Measurements from ENCODE around the gene SLC44A4.
A peak's percentile ranks its signal among the peaks of the same experiment; 100 is the strongest.
"Not testable (repeated sequence)": the region's sequence is repeated elsewhere in the genome, so short reads cannot be mapped to it uniquely, and the experiment has no call there.

Gene SLC44A4

GRCh38 chr6:31879901-31880300 lies 1.1 kb upstream of the SLC44A4 start:
- DNase-seq (ENCODE audit: low spot score) = no peak

- DNase-seq (ENCODE audit: low spot score) = no peak
These were observed 346 bp upstream of the SLC44A4 start for GRCh38 chr6:31879143-31879542.

GRCh38 chr6:31878222-31878621 lies 575 bp downstream of the SLC44A4 start:
- DNase-seq (ENCODE audit: low spot score) = no peak

- DNase-seq (ENCODE audit: low spot score) = no peak
These were observed 1.1 kb downstream of the SLC44A4 start for GRCh38 chr6:31877651-31878161.

- DNase-seq (ENCODE audit: low spot score) = no peak
These were observed 1.6 kb downstream of the SLC44A4 start for GRCh38 chr6:31877125-31877650.

GRCh38 chr6:31876357-31876756 lies 2.4 kb downstream of the SLC44A4 start:
- no peak for DNase-seq (ENCODE audit: low spot score)

- DNase-seq (ENCODE audit: low spot score) = no peak
These were observed 2.9 kb downstream of the SLC44A4 start for GRCh38 chr6:31875877-31876276.

GRCh38 chr6:31874836-31875572 lies 3.8 kb downstream of the SLC44A4 start:
- no peak for DNase-seq (ENCODE audit: low spot score)

GRCh38 chr6:31874084-31874670 lies 4.6 kb downstream of the SLC44A4 start:
- DNase-seq (ENCODE audit: low spot score) = no peak

- DNase-seq (ENCODE audit: low spot score) = no peak
These were observed 7.6 kb downstream of the SLC44A4 start for GRCh38 chr6:31871046-31871659.

- DNase-seq (ENCODE audit: low spot score) = no peak
These were observed 8.3 kb downstream of the SLC44A4 start for GRCh38 chr6:31870385-31870921.

- DNase-seq (ENCODE audit: low spot score) = no peak
These were observed 9.5 kb downstream of the SLC44A4 start for GRCh38 chr6:31869343-31869742.

GRCh38 chr6:31868658-31868971 lies 10.2 kb downstream of the SLC44A4 start:
- not testable (repeated sequence) for DNase-seq (ENCODE audit: low spot score)

- no peak for DNase-seq (ENCODE audit: low spot score)
These were observed 13.3 kb downstream of the SLC44A4 start for GRCh38 chr6:31865205-31866118.

GRCh38 chr6:31864818-31865204 lies 14.0 kb downstream of the SLC44A4 start:
- no peak for DNase-seq (ENCODE audit: low spot score)

GRCh38 chr6:31864123-31864562 lies 14.7 kb downstream of the SLC44A4 start:
- DNase-seq (ENCODE audit: low spot score) = not testable (repeated sequence)

- DNase-seq (ENCODE audit: low spot score) = peak; percentile 100
These were observed 16.2 kb downstream of the SLC44A4 start, which contains the start of gene NEU1 for GRCh38 chr6:31862344-31863235. Gene NEU1, minus strand, starts transcription at chr6:31862821. Its CDS starts 45 bp downstream, at chr6:31862776.

GRCh38 chr6:31861919-31862343 lies 16.9 kb downstream of the SLC44A4 start:
- no peak for DNase-seq (ENCODE audit: low spot score)

- DNase-seq (ENCODE audit: low spot score) = no peak
These were observed 17.6 kb downstream of the SLC44A4 start for GRCh38 chr6:31861150-31861549.

- DNase-seq (ENCODE audit: low spot score) = no peak
These were observed 18.4 kb downstream of the SLC44A4 start for GRCh38 chr6:31860349-31860748.

Measured in CD4-positive, alpha-beta T cell treated with Interleukin-2 at 100 ng/mL for 4 hours (primary cell).